Left ventricle myocardium inferior (tissue), 1 donor: ENCODE results near the gene TNS2. TPM values are rescaled to one million over a fixed set of nuclear protein-coding genes. Genes with fewer than 3 reads are reported as not detected.

ENCODE experiments used
- DNase-seq: peaks from one replicate; pipeline ENCODE4 v3.0.0-alpha.2; 2020
- H3K27ac ChIP-seq: fragments of 200-600 bp; replicated peaks from 2 replicates; pipeline ENCODE4 v1.8.0; 2021
- H3K27me3 ChIP-seq: fragments of 200-600 bp; 2 replicates; pipeline ENCODE4 v1.8.0; 2021; ENCODE audit warnings: low read depth
- H3K36me3 ChIP-seq: fragments of 200-600 bp; 2 replicates; pipeline ENCODE4 v1.8.0; 2021
- H3K4me1 ChIP-seq: fragments of 200-600 bp; 2 replicates; pipeline ENCODE4 v1.8.0; 2021
- H3K4me3 ChIP-seq: fragments of 200-600 bp; 2 replicates; pipeline ENCODE4 v1.8.0; 2021; ENCODE audit warnings: mild to moderate bottlenecking, moderate library complexity
- H3K9me3 ChIP-seq: fragments of 200-600 bp; replicated peaks from 2 replicates; pipeline ENCODE4 v1.8.0; 2021
- CTCF ChIP-seq: fragments of 200-600 bp; IDR thresholded peaks from 2 replicates; pipeline ENCODE4 v1.8.0; 2021; ENCODE audit warnings: antibody characterized with exemption, mild to moderate bottlenecking, borderline replicate concordance
- intact Hi-C: fragments of 100-400 bp; cut with micrococcal nuclease; formaldehyde crosslinking; loops from one replicate; pipeline ENCODE4 v1.11.0; 2022
- total RNA-seq: library from RNA; stranded (reverse); fragmentation: NEBNext Ultra II Directional; extraction: Animal tissue kit (Norgen Biotek cat#: 25700); gene quantifications from one replicate; pipeline ENCODE4 v1.2.1, GENCODE V29; 2021
- donor health status: DM: no; HTN: yes; CAD: no; lungs with severe emphysema.

TNS2 gene
- total RNA-seq, 1 donor from 2014 or later = 109 TPM

- DNase-seq = peak; percentile 82
- Histone ChIP-seq H3K36me3 (peaks cover 8% of the 10 kb centered on the region), H3K4me1 (peaks cover 43% of the 10 kb centered on the region), H3K27ac (peak overlapping the region; percentile 95), H3K4me3 (peak overlapping the region; percentile 80), H3K9me3 (no peaks in the 10 kb centered on the region), H3K27me3 (no peaks in the 10 kb centered on the region)
- TF ChIP-seq CTCF = no peak
- intact Hi-C loops = no loop called here
These were observed 46.4 kb downstream of the TNS2 start for GRCh38 chr12:53096089-53096741.

- TF ChIP-seq CTCF = no peak
- peak overlapping the region; percentile 80 for H3K4me3 ChIP-seq
- peaks cover 43% of the 10 kb centered on the region for H3K4me1 ChIP-seq
- DNase-seq = no peak
- no peaks in the 10 kb centered on the region for H3K9me3 ChIP-seq
- peak overlapping the region; percentile 95 for H3K27ac ChIP-seq
- intact Hi-C loops = no loop called here
- H3K27me3 ChIP-seq = no peaks in the 10 kb centered on the region
- H3K36me3 ChIP-seq = peaks cover 13% of the 10 kb centered on the region
These were observed 46.9 kb downstream of the TNS2 start for GRCh38 chr12:53096759-53097158.

GRCh38 chr12:53097207-53097563 is 47.3 kb downstream of the TNS2 start:
- DNase-seq = peak; percentile 49
- Histone ChIP-seq H3K4me1 (peaks cover 43% of the 10 kb centered on the region), H3K36me3 (peaks cover 17% of the 10 kb centered on the region), H3K9me3 (no peaks in the 10 kb centered on the region), H3K27me3 (no peaks in the 10 kb centered on the region), H3K4me3 (peak overlapping the region; percentile 80), H3K27ac (peak overlapping the region; percentile 95)
- TF ChIP-seq CTCF = no peak
- intact Hi-C loops = no loop called here

DNA sequence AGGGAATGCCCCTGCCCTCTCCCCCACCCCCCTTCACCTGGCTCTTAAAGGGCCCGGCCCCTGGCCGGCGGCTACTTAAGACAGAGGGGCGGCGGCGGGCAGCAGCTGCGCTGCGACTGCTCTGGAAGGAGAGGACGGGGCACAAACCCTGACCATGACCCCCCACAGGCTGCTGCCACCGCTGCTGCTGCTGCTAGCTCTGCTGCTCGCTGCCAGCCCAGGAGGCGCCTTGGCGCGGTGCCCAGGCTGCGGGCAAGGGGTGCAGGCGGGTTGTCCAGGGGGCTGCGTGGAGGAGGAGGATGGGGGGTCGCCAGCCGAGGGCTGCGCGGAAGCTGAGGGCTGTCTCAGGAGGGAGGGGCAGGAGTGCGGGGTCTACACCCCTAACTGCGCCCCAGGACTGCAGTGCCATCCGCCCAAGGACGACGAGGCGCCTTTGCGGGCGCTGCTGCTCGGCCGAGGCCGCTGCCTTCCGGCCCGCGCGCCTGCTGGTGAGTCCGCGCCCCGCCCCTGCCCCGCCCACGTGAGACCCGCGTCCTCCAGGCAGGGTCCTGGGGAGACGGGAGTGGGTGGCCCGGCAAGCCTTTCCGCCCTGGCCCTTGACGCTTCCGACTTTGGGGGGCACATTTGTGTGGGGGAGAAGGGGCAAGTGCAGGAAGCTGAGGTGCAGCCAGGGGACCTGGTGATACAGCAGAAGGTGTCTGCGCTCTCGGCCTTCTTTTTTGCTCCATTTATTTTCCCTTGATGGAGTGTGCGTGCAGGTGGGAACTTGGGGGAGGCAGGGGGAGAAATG is 47.9 kb downstream of the TNS2 start, which contains the start of gene IGFBP6:
Gene IGFBP6 (plus strand): TSS at position 104 of the 790 bp plus-strand sequence. CDS start 51 bp downstream, at position 155.
- Histone ChIP-seq H3K27ac (peak within 1 kb of the TSS; percentile 95), H3K9me3 (no peaks in the 10 kb centered on the region)
- intact Hi-C loops = no loop called here

More for the DNA sequence above, 47.9 kb downstream of the TNS2 start, which contains the start of gene IGFBP6:
- Histone ChIP-seq H3K4me1 (peaks cover 43% of the 10 kb centered on the region), H3K4me3 (peak within 1 kb of the TSS; percentile 80), H3K27me3 (no peaks in the 10 kb centered on the region), H3K36me3 (peaks cover 20% of the 10 kb centered on the region)
- peak; percentile 78 for DNase-seq
- TF ChIP-seq CTCF = peak; percentile 52
